Vagina (tissue), 2 donors: Measurements from ENCODE around the gene REXO2.

Source experiments
- POLR2AphosphoS5 ChIP-seq, 2 donors: sonication (generic); formaldehyde crosslinking; IDR thresholded peaks; one replicate each; pipeline ENCODE4 v1.9.0; 2017; ENCODE audit warnings: antibody characterized with exemption in 2 of 2, mild to moderate bottlenecking in 2 of 2, low read depth in 1 of 2; ENCODE audit not compliant: insufficient read depth in 1 of 2
- TF ChIP-seq, protein P1 (sequence below), 3 experiments: fragments of 450-650 bp in 2 of 3; fragments of 200-600 bp in 1 of 3; sonication (generic) in 1 of 3; IDR thresholded peaks; one replicate each; pipeline ENCODE4 v1.5.1; 2017 to 2019; ENCODE audit warnings: antibody characterized with exemption in 3 of 3, mild to moderate bottlenecking in 2 of 3, moderate library complexity in 2 of 3

DNA sequence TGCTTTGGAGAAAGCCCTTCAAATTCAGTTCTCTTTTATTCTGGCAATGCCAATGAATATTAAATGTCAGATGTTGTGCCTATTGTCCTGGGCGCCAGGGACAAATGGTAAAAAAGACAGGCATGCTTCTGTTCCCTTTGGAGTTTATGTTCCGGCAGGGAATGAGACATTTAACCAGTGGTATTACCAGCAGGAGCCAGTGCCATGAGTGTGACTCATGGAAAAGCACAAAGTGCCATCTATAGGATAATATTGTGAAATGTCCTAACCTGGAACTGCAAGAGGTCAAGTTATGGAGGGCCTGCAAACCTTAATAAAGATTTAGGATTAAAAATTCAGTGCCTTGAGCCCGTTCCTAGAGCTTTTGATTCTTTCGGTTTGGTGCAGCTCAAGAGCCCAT lies 39.5 kb downstream of the REXO2 start:
- TF ChIP-seq, protein P1, sequence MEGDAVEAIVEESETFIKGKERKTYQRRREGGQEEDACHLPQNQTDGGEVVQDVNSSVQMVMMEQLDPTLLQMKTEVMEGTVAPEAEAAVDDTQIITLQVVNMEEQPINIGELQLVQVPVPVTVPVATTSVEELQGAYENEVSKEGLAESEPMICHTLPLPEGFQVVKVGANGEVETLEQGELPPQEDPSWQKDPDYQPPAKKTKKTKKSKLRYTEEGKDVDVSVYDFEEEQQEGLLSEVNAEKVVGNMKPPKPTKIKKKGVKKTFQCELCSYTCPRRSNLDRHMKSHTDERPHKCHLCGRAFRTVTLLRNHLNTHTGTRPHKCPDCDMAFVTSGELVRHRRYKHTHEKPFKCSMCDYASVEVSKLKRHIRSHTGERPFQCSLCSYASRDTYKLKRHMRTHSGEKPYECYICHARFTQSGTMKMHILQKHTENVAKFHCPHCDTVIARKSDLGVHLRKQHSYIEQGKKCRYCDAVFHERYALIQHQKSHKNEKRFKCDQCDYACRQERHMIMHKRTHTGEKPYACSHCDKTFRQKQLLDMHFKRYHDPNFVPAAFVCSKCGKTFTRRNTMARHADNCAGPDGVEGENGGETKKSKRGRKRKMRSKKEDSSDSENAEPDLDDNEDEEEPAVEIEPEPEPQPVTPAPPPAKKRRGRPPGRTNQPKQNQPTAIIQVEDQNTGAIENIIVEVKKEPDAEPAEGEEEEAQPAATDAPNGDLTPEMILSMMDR (IDR thresholded peaks at IDR 0.05): no peak
- no peak for TF ChIP-seq POLR2AphosphoS5 (IDR thresholded peaks at IDR 0.05; ENCODE audit: insufficient read depth in 1 of 2, low read depth in 1 of 2)
